WERI-Rb-1 (cell line): ENCODE measurements around the gene CCDC142.

Source experiments
- DNase-seq: peaks from one replicate; pipeline ENCODE4 v3.0.0-alpha.2; 2020
- H3K27ac ChIP-seq: fragments of 250-450 bp; sonication (Bioruptor Pico); 2 replicates; pipeline ENCODE4 v1.5.1; 2020; ENCODE audit warnings: mild to moderate bottlenecking, moderate library complexity
- H3K27me3 ChIP-seq: fragments of 250-450 bp; sonication (Bioruptor Pico); 2 replicates; pipeline ENCODE4 v1.5.1; 2021; ENCODE audit warnings: mild to moderate bottlenecking, low read depth, moderate library complexity; ENCODE audit not compliant: insufficient read depth, severe bottlenecking
- H3K36me3 ChIP-seq: fragments of 250-450 bp; sonication (Bioruptor Pico); 2 replicates; pipeline ENCODE4 v1.5.1; 2020; ENCODE audit warnings: mild to moderate bottlenecking, moderate library complexity
- H3K4me3 ChIP-seq: 2 replicates; pipeline ENCODE4 v1.5.1; 2011; ENCODE audit warnings: low read depth, mild to moderate bottlenecking, control low read depth, low read length
- H3K9me3 ChIP-seq: fragments of 250-450 bp; sonication (Bioruptor Pico); 2 replicates; pipeline ENCODE4 v1.5.1; 2021; ENCODE audit warnings: mild to moderate bottlenecking, moderate library complexity; ENCODE audit not compliant: severe bottlenecking
- CTCF ChIP-seq: IDR thresholded peaks from 2 replicates; pipeline ENCODE4 v1.5.1; 2011; ENCODE audit warnings: low read depth, mild to moderate bottlenecking, control low read depth, inconsistent platforms, low read length

Gene CCDC142

DNA sequence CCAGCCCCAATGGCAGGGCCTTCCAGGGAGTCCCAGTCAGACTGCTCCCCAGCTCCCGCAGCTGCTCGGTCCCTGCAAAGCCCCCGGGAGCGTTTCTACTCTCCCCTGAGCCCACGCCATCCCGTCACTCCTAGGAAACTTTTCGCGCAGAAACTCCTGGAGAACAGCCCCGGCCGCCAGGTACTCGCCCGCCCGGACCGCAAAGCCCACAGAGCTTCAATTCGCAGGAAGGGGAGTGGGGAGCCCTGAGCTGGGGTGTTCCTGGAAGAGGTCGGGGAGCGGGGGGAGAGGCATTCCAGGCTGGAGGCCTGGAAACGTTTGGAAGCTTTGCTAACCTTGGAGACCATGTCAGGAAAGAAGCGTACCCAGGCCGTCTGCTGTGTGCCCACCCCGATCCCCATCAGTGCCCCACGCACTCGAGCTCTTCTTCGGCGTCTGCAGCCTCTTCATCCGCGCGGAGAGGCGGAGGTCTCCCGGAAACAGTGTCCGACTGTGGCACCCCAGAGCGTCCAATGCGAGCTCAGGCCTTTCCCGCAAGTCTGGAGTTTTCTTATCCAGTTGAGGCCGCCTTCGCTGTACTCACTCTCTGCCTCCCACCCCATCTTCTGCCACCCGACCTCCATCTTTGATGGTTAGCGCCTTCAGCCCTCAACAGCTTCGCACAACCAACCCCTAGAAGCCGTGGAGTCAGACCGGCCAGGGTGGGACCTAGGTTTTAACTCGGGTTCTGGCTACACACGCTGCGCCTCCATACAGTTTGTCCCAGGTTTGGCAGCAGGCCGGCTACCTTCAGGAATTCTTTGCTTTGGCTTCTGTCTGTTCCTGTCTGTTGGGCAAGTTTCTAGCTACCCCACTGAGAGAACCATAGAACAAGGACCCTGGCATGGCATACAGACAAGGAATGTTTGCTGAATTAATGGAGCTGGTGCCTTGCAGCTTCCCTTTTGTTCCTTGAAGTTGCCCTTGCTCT is 21.0 kb upstream of the CCDC142 start:
- H3K4me3 ChIP-seq = no peak overlapping the region
- H3K27ac ChIP-seq = no peak overlapping the region
- no peak for TF ChIP-seq CTCF
- DNase-seq = no peak
- H3K9me3 ChIP-seq = no peaks in the 10 kb centered on the region
- peaks cover 34% of the 10 kb centered on the region for H3K36me3 ChIP-seq
- no peaks in the 10 kb centered on the region for H3K27me3 ChIP-seq

DNA sequence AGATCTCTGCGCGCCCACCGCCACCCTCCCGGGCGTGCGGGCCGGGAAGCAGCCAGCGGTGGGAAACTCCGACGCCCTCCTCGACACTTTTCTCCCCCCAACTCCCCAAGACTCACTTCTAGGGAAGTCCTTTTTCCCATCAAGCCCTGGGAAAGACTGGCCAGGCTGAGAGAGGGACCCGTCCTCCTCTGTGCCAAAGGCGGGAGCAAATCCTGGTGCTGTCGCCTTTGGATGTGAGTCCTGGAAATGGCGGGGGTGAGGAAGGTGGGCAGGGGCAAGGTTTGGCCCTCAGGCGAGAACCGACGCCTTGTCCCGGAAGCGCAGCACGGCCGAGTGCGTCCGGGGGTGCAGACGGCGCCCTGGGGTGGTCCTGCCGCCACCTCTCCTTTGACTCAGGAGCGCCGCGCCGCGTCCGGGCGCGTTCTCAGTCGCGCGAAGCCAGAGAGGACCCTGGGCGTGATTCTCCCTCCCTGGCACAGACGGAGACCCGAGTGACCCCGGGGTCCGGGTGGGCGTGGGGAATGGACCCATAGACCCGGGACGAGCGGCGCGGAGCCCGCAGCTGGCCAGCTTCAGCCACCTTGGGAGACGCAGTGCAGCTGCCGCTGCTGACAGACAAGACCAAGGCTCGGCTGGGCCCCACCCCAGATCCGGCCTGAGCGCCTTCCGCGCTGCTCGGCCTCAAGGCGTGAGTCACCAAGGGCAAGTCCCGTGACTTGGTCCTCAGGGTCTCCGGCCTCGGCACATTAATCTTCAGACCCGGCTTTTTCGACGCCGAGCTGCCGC is 20.1 kb upstream of the CCDC142 start:
- no peak overlapping the region for H3K4me3 ChIP-seq
- no peak for TF ChIP-seq CTCF
- DNase-seq = no peak
- no peaks in the 10 kb centered on the region for H3K27me3 ChIP-seq
- peaks cover 36% of the 10 kb centered on the region for H3K36me3 ChIP-seq
- H3K27ac ChIP-seq = peak overlapping the region; percentile 71
- H3K9me3 ChIP-seq = no peaks in the 10 kb centered on the region

DNA sequence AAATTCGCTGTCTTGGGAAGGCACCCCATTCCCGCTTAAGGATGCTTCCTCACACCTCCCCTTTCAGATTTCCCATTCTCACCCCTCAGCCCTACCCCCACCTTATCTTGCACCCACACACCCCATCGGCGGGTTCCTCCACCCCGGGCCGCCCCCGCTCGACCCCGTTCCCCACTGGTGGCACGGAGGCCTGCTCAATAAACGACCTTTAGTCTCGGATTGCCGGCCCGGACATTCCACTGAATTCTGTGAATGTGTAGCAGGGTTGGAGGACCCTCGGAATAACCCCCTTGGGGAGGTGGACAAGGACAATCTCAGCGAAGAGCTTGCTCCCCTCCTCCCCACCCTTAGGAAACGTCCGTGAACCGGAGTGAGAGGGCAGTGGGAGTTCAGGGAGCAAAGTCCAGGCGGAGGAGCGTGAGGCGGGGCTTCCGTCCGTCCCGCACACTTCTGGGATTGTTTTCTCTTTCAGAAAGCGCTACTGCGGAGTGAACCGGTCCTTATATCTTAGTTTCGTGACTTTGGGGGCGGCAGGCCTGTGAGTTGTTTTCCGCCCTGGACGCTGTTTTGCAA is 19.4 kb upstream of the CCDC142 start:
- Histone ChIP-seq H3K36me3 (peaks cover 33% of the 10 kb centered on the region), H3K4me3 (peak overlapping the region; percentile 13), H3K9me3 (no peaks in the 10 kb centered on the region), H3K27ac (peak overlapping the region; percentile 71), H3K27me3 (no peaks in the 10 kb centered on the region)
- no peak for TF ChIP-seq CTCF
- no peak for DNase-seq

GRCh38 chr2:74501335-74502071 is 18.7 kb upstream of the CCDC142 start:
- TF ChIP-seq CTCF = 0 out of 2 replicates have a peak, but pooled peaks have one; percentile 6

GRCh38 chr2:74500578-74500946 is 17.8 kb upstream of the CCDC142 start:
- H3K36me3 ChIP-seq = peaks cover 26% of the 10 kb centered on the region
- no peaks in the 10 kb centered on the region for H3K9me3 ChIP-seq
- no peaks in the 10 kb centered on the region for H3K27me3 ChIP-seq
- H3K27ac ChIP-seq = peak overlapping the region; percentile 71
- no peak for DNase-seq
- no peak for TF ChIP-seq CTCF
- no peak overlapping the region for H3K4me3 ChIP-seq

More at GRCh38 chr2:74501335-74502071, 18.7 kb upstream of the CCDC142 start:
- peak; percentile 91 for DNase-seq
- Histone ChIP-seq H3K27ac (peak overlapping the region; percentile 71), H3K27me3 (no peaks in the 10 kb centered on the region), H3K4me3 (peak overlapping the region; percentile 13), H3K36me3 (peaks cover 28% of the 10 kb centered on the region), H3K9me3 (no peaks in the 10 kb centered on the region)
